Common myeloid progenitor, CD34-positive (primary cell): ENCODE measurements around the gene ASCL1.

Experiments
- CTCF ChIA-PET: fragments of 350-600 bp; sonication (Branson Sonifier 250); formaldehyde crosslinking; loops from one replicate; lab custom pipeline; 2021; ENCODE audit warnings: antibody characterized with exemption; lab: Charles Lee
- POLR2A ChIA-PET: fragments of 350-600 bp; sonication (Branson Sonifier 250); formaldehyde crosslinking; loops from one replicate; lab custom pipeline; 2021; ENCODE audit warnings: antibody characterized with exemption; lab: Charles Lee
- DNase-seq, 3 donors: peaks; one replicate each; pipeline versions ENCODE4 v3.0.0 to v3.0.0-alpha.2; 2013
- H3K27ac ChIP-seq, 2 experiments: 1 replicate in 1 of 2; 2 replicates in 1 of 2; pipeline ENCODE4 v1.7.0; 2013; ENCODE audit warnings: inconsistent platforms in 2 of 2, low read length in 2 of 2, mild to moderate bottlenecking in 2 of 2, low read depth in 1 of 2, moderate library complexity in 1 of 2; ENCODE audit not compliant: severe bottlenecking in 2 of 2, insufficient read depth in 1 of 2, poor library complexity in 1 of 2
- H3K27me3 ChIP-seq, 5 experiments: replicated peaks in 2 of 5; 1 replicate in 3 of 5; 2 replicates in 2 of 5; pipeline versions ENCODE4 v1.6.1 to v1.7.0; 2013; ENCODE audit warnings: low read length in 4 of 5, mild to moderate bottlenecking in 2 of 5, moderate library complexity in 2 of 5, inconsistent platforms in 1 of 5; ENCODE audit not compliant: insufficient read depth in 5 of 5, control insufficient read depth in 4 of 5
- H3K36me3 ChIP-seq, 4 experiments: 1 replicate in 2 of 4; 2 replicates in 2 of 4; pipeline versions ENCODE4 v1.6.1 to v1.7.0; 2013; ENCODE audit warnings: low read length in 3 of 4, control low read depth in 1 of 4, mild to moderate bottlenecking in 1 of 4; ENCODE audit not compliant: control insufficient read depth in 4 of 4, insufficient read depth in 4 of 4
- H3K4me1 ChIP-seq, 4 experiments: 1 replicate in 3 of 4; 2 replicates in 1 of 4; pipeline versions ENCODE4 v1.6.1 to v1.7.1; 2013; ENCODE audit warnings: low read length in 3 of 4, mild to moderate bottlenecking in 3 of 4, control low read depth in 1 of 4, inconsistent platforms in 1 of 4, moderate library complexity in 1 of 4; ENCODE audit not compliant: control insufficient read depth in 4 of 4, insufficient read depth in 4 of 4; ENCODE audit errors: control extremely low read depth in 1 of 4
- H3K4me3 ChIP-seq, 7 experiments: 1 replicate in 4 of 7; 2 replicates in 3 of 7; pipeline versions ENCODE4 v1.5.1 to v1.7.0; 2013; ENCODE audit warnings: mild to moderate bottlenecking in 7 of 7, low read length in 6 of 7, moderate library complexity in 6 of 7, inconsistent platforms in 2 of 7, low read depth in 2 of 7, control low read depth in 1 of 7; ENCODE audit not compliant: insufficient read depth in 4 of 7, control insufficient read depth in 1 of 7; ENCODE audit errors: extremely low read depth in 1 of 7
- H3K9me3 ChIP-seq, 5 experiments: 1 replicate in 4 of 5; 2 replicates in 1 of 5; pipeline versions ENCODE4 v1.6.1 to v1.7.1; 2013; ENCODE audit warnings: low read length in 4 of 5, mild to moderate bottlenecking in 2 of 5, inconsistent platforms in 1 of 5, low read depth in 1 of 5, moderate library complexity in 1 of 5; ENCODE audit not compliant: control insufficient read depth in 4 of 5, insufficient read depth in 2 of 5; ENCODE audit errors: control extremely low read depth in 1 of 5
- WGBS: methylation state at CpG from one replicate; pipeline ENCODE4 v1.1.5; 2013; ENCODE audit not compliant: insufficient coverage; 5-methylcytosine and 5-hydroxymethylcytosine counted together

The ASCL1 gene

GRCh38 chr12:102992297-102992696 is 34.8 kb downstream of the ASCL1 start:
- H3K27ac ChIP-seq = no peak overlapping the region
- no peak for DNase-seq
- H3K9me3 ChIP-seq = no peaks in the 10 kb centered on the region
- POLR2A ChIA-PET = interaction anchor here (0.6 kb wide), 1 partner anchor 1447 kb away, joined by 5 read pairs; no protein-coding TSS in a partner anchor
- H3K4me1 ChIP-seq = no peaks in the 10 kb centered on the region
- CTCF ChIA-PET = interaction anchor here (0.9 kb wide), 1 partner anchor 22 kb away, joined by 3 read pairs; no protein-coding TSS in a partner anchor
- 70% methylated on average over 2 of the region's 5 CpGs for WGBS
- no peaks in the 10 kb centered on the region for H3K27me3 ChIP-seq
- no peaks in the 10 kb centered on the region for H3K36me3 ChIP-seq
- H3K4me3 ChIP-seq = no peak overlapping the region

GRCh38 chr12:102992720-102993119 is 35.2 kb downstream of the ASCL1 start:
- ChIA-PET POLR2A (no interaction called here), CTCF (interaction anchor here (0.9 kb wide), 1 partner anchor 21 kb away, joined by 3 read pairs; no protein-coding TSS in a partner anchor)
- Histone ChIP-seq H3K4me3 (no peak overlapping the region), H3K27me3 (no peaks in the 10 kb centered on the region), H3K4me1 (no peaks in the 10 kb centered on the region), H3K36me3 (no peaks in the 10 kb centered on the region), H3K9me3 (peaks cover 0 to under 1% (median 0%) of the 10 kb centered on the region in 5 experiments), H3K27ac (no peak overlapping the region)
- DNase-seq = no peak
- WGBS = 78% methylated on average over 4 of the region's 4 CpGs

- H3K27ac ChIP-seq = no peak overlapping the region
- ChIA-PET POLR2A (no interaction called here), CTCF (no interaction called here)
- DNase-seq = no peak
- H3K9me3 ChIP-seq = peaks cover 0 to 4% (median 0%) of the 10 kb centered on the region in 5 experiments
- WGBS = no CpG with 5 or more reads among the region's 1 CpG
- H3K27me3 ChIP-seq = no peaks in the 10 kb centered on the region
- no peak overlapping the region for H3K4me3 ChIP-seq
- no peaks in the 10 kb centered on the region for H3K36me3 ChIP-seq
- no peaks in the 10 kb centered on the region for H3K4me1 ChIP-seq
These were observed 36.1 kb downstream of the ASCL1 start for GRCh38 chr12:102993537-102993936.

- DNase-seq = no peak
- Histone ChIP-seq H3K27me3 (no peaks in the 10 kb centered on the region), H3K9me3 (peaks cover 0 to 4% (median 0%) of the 10 kb centered on the region in 5 experiments), H3K4me1 (no peaks in the 10 kb centered on the region), H3K36me3 (no peaks in the 10 kb centered on the region), H3K4me3 (no peak overlapping the region), H3K27ac (no peak overlapping the region)
- CTCF ChIA-PET = no interaction called here
- POLR2A ChIA-PET = no interaction called here
- no CpG with 5 or more reads among the region's 1 CpG for WGBS
These were observed 37.9 kb downstream of the ASCL1 start for GRCh38 chr12:102995372-102995771.
